Activated effector memory CD4-positive, alpha-beta T cell treated with Interleukin-2 at 50 U/mL for 16 hours (primary cell): ENCODE results near the gene AUTS2.

Source experiments
- DNase-seq: peaks from one replicate; pipeline ENCODE4 v3.0.0-alpha.2; 2020

AUTS2 gene

DNA sequence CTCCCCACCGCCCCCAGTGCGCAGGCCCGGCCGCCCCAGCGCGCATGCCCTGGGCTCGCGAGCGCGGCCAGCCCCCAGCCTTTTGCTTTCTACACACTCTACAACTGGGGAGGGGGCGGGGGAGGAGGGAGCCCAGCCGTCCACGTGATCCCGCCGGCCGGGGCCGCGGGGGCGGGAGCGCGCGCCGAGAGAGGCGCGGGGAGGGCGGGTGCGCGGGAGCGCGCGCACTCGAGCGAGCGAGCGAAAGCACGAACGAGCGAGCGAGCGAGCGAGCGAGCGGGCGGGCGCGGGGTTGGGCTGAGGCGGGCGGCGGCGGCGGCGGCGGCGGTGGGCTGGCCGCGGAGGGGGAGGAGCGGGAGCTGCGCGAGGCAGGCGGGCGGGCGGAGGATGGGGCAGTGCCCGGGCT, at the start of gene AUTS2:
Gene AUTS2, plus strand, starts transcription at position 395 of the 406 bp plus-strand sequence. CDS start 1,179 bp downstream, outside the sequence.
- DNase-seq: no peak

DNA sequence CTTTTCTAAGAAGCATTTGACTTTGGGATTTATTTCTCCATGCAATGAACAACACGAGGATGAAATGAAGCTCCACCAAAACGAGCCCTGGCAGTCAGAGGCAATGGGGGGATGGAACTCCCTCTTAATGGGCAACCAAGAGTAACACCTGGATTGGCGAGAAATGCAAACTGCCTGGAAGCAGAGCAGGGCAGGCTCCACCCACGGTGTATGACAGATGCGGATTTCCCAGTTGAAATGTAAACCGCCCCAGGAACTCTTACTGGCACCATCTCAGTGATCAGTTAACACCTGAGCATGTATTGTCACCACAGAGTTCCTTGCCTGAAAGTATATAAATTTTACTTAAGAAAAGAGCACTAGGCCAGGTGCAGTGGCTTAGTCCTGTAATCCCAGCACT, 47.3 kb upstream of the AUTS2 start:
- DNase-seq: no peak

DNA sequence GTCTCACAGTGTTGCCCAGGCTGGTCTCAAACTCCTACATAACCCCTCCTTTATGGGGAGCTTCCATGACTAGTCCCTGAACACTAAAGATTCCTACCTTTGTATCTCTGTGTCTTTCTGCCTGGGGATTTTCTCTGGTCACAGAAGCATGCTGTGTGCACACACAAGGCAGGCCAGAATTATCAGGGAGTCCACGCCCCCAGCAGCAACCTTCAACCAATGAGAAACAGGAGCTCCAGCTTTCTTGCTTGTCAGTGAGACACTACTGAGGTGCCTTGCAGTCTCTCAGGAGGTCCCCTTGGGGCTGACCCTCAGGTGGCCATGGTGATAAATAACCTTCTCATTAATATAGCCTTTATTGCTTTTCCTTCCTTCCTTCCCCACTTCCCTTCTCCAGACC, 45.1 kb upstream of the AUTS2 start:
- DNase-seq: no peak

DNA sequence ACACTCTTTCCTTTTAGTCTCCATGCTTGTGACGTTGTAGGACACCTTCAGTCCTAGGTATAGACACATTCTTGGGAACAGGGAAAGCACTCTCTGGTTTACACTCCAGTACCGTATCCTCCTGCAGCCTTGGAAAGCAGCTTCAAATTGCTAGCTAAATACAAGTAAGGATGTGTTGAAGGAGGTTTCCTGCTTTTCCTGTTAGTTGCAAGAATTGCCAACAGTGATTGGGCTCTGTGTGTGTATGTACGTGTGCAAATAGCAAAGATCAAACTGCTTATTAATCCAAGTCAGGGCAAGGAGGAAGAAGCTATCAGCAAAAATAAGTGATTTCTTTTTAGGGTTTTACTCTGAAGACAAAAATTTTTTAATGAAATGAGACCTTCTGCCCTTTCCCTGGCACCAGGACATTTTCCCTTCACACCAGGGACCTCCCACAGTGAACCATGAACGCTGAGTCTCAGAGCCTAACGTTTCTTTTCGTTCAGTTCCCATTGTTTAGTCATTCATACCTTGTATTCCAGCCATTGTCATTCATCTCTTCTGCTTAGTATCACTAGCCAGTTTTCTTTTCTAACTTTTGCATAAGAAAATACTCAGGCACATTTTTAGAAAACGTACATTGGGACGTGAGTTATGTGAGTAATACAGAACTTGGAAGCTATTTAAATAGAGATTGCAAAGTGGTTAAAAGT, 36.9 kb upstream of the AUTS2 start:
- DNase-seq: no peak

DNA sequence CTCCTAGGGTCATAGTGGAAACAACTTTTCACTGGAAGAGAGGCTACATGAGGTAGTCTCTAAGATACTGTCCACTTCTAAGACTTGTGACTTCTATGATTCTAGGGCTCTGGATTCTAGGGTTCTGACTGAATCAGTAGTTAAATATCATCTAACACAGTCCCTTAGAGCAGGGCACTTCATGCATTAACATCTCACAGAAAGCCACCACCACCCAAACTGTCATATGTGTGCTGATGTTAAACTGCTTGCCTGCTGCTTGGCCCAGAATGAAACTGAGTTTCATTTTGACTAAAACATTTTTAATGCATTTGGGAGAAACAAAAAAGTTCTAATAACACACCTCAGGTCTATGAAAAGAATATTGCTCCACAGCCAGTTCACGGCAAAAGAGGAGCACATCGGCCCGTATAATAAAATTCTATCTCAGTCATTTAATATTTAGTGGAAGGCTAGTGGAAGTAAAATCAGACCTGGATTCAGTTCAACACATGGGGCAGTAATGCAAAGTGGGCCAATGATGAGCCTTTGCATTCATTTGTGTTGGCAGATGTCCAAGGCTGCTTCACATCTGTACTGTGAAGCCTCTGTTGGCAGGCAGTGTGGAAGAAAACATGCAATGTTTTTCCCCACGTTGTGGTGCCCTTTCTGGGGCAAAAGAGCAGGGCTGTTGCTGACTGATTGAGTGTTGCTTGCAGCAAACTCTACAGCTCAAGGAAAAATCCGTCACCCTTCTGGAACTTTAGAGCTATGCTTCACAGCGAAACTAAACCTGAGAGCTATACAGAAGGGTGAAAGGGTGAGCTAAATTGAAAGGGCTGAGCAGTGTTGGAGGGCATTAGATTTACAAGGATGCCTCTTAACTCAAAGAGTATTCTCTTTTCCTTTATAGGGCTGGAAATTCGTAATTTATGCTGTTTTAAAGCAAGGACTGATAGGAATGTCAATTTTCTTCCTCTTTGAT, 33.5 kb upstream of the AUTS2 start:
- DNase-seq: no peak

DNA sequence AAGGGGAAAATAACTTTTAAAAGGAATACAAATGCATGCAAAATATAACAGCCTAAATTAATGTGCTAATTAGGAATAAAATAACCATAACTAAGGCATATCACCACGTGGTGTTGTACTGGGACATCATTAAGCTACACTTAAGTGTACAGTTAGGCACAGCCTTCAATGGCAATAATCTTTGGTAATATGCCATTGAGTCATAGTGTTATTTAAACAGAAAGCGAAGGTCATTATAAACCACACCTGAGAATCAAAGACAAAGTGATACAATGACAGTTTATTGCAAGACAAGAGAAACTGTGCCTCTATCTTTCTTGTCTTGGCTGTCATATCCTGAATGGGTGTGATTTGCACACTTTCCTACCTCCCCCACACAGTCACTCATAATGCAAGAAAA, 30.5 kb upstream of the AUTS2 start:
- no peak for DNase-seq

DNA sequence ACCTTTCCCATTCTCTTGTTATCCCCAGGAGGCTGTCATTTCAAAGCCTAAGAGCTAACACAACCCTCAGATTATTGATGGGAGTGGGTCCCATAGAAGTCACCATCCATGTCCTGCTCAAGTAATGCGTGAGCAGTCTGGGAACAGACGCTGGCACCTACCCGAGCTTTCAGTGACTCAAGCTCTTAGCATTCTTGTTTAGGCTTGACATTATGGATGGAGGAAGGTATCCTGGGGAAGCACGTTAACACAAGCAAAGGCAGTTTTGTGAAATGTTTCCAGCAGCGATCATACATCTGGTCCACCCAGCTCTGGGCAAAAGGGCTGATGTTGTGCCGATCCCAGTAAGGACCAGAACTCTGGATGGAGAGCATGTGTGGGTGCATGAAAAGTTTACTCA, 30.0 kb upstream of the AUTS2 start:
- no peak for DNase-seq

DNA sequence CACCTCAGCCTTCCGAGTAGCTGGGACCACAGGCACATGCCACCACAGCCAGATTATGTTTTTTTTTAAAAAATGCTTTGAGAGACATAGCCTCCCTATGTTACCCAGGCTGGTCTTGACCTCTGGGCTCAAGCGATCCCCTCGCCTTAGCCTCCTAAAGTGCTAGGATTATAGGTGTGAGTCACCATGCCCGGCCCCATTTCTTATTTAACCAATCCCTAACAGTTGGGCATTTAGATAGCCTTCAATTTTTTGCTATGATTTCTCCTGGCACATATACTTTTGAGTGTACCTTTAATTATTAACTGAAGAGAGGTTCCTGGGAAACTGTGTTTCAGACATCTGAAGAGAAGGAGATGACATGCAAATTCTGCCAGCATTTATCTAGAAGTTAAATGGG, 22.6 kb upstream of the AUTS2 start:
- DNase-seq: no peak

DNA sequence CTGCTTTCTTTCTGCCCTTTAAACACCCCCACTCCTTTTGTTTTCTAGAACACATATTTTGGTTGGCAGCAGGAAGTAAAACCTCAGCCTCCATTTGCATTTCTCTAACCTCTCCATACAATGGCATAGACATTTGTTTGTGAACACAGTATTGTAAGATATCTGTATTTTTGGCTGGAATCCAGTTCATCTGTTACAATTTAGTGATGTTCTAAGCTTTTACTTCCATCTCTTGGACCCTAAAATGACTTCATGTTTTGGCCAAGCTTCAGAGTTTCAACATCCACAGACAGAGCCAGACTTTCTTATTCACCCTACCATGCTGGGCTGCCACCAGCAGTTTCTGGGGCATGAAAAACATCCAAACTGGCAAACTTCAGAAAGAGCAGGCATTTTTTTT, 21.1 kb upstream of the AUTS2 start:
- DNase-seq: no peak

DNA sequence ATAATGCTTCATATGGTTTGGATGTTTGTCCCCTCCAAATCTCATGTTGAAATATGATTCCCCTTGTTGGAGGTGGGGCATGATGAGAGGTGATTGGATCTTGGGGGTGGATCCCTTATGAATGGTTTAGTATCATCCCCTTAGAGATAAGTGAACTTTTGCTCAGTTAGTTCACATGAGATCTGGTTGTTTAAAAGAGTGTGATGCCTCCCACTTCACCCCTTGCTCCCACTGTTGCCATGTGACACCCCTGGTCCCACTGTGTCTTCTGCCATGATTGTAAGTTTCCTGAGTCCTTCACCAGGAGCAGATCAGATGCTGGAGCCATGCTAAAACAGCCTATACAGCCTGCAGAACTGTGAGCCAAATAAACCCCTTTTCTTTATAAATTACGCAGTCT, 13.1 kb upstream of the AUTS2 start:
- DNase-seq: no peak

DNA sequence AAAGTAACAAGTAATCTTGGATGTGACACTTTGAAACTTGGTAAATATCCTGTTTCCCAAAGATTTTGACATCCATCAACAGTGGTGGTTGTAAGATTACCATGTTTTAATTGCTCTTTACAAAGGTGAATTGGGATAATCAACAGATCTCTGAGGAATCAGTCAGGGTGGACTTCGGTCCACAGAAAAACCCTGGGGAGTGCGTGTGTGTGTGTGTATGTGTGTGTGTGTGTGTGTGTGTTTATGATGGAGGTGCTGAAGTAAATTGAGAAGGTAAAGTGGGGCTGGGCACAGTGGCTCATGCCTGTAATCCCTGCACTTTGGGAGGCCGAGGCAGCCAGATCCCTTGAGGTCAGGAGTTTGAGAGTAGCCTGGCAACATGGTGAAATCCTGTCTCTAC, 12.0 kb upstream of the AUTS2 start:
- no peak for DNase-seq

DNA sequence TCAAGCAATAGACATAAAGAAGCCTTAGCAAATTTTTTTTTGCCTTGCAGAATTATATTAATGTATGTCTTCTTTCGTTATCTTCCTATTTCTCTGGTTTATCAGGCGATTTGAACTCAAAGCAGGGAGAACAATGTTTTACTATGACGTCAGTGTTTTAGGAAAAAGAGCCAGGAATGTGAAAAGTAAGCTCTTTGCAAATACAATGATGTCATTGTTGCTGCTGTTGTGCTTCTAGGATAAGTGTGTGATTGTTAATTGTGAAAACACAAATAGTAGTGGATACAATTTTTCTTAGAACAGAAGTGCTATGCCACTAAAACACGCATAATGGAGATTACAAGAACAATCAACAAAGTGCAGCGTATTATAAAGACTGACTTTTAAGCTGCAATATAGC, 9.5 kb upstream of the AUTS2 start:
- DNase-seq: no peak

DNA sequence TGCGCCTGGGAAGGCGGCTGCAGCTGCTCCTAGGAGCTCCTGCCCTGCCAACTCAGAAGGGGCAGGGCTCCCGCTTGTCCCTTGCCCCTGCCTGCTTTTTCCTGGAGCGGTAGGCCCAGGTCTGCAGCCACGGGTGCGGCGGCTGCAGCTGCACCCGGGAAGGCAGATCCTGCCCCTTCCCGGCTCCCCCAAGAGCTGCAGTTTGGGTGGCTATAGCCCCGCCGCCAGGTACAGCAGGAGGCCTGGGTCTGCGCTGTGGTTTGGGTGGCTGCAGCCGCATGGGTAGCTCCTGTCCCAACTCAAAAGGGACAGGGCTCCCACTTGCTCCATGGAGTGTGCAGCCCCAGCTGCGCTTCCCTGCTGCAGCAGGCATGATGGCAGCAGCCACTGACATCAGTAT, 6.5 kb upstream of the AUTS2 start:
- DNase-seq: no peak

DNA sequence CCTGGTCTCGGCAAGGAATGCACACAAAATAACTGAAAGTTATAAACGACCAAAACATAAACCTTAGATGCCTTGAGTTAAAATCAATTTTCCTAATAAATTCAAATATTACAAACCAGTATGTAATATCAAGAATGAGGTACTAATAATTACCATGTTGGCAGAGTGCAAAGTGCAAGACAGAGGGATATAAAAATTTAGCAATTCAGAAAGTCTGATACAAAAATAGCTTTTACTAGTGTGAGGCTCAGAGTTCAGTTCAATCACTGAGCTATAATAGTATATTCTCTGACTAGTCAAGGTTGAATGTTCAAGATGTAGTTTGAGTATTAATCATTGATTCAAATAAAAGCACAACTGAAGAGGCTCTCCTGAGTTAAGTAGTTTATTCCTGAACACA, 4.8 kb upstream of the AUTS2 start:
- no peak for DNase-seq

DNA sequence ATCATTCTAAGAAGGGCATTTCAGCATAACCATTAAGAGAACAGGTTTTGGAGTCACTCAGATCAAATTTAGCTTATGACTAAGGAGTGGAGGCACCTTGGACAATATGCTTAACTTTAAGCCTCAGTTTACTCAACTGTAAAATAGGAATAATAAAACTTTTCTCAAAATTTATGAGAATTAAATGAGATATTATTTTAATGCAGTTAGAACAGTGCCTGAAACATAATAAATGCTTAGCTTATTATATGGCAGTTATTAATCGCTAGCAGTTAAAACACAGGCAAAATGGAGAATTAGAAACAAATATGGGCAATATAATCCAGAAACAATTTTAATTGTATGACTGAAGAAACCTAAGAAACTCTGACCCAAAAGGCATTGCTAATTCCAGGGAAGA, 2.9 kb upstream of the AUTS2 start:
- DNase-seq: no peak

DNA sequence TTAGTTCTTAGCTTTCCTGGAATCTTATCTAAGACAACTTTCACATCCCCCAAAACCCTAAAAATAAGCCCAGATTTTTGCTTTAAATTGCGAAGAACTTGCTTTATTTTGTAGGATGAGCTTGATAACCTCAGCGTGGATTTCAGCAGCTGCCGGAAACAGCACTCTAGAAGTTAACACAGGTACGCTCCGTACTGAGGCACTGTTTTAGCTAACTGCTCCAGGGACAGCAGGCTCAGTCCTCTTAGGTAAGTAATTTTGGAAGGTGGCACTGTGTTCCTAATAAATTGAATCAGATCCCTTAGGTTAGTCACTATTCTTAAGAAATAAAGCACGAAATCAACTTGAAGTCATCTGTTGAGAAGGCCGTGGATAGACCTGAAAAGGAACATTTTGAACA, 2.2 kb upstream of the AUTS2 start:
- no peak for DNase-seq

DNA sequence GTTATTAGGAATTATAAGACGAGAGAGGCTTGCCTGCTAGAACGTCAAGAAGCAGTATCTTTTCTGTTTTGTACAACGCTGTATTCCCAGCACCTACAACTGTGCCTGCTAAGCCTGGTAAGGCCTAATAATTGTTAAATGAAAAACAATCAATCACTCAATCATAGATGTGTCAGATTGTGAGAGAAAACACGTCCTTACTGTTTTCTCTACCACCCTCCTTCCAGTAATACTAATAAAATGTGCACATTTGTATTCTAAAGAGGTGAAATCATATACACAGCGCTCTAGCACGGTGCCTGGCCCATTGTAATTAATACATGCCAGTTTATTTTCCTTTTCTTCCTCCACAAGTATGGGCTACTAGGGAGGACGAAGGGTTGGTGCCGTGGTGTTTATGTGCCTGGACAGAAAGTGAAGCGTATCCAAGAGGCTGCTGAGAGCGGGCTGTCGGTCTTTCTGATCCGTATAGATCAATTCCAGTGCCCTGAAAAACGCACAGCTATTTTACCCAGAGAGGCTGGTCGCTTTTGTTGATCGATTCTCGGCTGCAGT, 1.5 kb upstream of the AUTS2 start:
- DNase-seq: no peak

DNA sequence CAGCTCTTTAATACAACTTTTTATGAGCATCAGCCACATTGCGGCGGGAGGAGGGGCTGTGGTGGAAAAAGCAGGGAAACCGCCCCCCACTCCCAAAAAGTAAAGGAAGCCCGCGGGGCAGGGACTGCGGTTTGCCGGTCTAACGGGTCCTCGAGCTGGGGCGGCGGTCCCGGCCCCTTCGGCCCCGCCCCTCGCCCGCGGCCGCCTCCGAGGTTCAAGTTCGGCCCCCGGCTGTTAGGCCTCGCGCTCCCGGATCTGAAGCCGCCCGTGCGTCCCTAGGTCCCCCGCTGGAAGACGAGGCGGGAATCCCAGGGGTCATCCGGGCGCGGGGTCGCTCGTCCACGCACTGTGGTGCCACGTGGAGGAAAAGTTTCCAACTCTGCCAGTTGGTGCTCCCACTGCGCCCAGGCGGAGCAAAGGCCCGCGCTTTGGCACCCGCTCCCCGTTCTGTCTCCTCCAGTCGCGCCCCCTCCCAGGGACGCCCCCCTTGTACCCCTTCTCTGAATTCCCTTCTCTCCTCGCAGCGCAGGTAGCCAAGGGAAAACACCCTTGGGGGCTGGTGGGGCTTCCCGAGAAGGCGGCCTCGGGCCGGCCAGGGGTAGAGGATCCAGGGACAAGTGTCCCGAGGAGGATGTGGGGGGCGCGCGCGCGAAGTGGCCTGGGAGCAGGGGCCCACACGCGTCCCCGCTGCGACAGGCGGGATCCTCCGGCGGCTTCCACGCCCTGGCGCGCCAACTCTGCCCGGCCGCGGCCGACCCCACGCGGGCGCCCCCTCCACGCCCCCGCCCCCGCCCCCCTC, 798 bp upstream of the AUTS2 start:
- DNase-seq: no peak

DNA sequence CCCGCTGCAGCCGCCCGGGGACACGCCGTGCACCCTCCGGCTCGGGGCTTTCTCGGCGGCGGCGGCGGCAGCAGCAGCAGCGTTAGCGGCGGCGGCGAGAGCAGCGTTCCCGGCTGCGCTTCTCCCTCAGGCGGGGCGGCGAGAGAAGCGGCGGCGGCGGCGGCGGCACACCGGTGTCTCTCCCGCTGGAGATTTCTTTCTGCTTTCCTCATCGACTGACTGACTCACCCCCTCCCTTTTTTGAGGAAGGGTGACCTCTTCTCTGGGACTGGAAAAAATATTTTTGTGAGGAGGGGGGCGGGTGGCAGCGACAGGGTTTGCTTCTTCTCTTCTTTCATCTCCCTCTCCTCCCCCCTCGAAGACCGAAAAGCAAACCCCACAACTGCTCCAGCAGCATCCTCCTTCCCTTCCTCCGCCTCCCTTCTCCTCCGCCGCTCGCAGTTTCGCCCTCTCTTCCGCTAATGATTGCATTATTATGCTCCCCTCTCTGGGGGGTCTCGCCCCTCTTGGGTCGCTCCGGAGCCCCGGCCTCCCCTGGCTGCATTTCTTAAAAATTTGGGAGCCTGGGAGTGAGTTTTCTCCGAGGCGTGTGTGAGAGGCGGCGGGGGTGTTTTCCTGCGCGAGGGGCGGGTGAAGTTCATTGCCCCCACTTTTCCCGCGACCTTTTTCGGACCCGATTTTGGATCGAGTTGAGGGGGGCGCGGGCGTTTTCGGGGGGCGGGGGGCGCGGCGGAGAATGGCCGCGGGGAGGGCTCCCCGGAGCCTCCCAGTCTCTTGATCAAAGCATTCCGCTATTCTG, 411 bp downstream of the AUTS2 start:
- DNase-seq: no peak

DNA sequence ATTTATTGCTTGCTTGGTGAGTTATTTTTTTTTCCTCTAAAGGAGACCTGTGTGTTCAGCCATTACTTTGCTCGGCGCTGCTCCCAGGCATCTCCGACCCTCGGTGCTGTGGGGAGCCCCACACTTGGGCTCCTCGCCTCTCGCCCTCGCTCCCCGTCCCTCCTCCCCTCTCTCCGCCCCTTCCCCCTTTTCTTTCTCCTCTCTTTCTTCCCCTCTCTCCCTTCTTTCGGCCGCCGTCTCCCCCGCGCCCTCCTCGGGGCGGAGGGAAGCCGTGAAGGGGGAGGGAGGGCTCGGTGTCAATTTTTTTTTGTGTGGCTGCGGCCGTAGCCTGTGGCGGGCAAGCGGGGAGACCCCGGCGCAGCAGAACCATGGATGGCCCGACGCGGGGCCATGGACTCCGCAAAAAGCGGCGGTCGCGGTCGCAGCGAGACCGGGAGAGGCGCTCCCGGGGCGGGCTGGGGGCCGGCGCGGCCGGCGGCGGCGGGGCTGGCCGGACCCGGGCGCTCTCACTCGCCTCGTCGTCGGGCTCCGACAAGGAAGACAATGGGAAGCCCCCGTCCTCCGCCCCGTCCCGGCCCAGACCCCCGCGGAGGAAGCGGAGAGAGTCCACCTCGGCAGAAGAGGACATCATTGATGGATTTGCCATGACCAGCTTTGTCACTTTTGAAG, 1.1 kb downstream of the AUTS2 start:
- DNase-seq: no peak

DNA sequence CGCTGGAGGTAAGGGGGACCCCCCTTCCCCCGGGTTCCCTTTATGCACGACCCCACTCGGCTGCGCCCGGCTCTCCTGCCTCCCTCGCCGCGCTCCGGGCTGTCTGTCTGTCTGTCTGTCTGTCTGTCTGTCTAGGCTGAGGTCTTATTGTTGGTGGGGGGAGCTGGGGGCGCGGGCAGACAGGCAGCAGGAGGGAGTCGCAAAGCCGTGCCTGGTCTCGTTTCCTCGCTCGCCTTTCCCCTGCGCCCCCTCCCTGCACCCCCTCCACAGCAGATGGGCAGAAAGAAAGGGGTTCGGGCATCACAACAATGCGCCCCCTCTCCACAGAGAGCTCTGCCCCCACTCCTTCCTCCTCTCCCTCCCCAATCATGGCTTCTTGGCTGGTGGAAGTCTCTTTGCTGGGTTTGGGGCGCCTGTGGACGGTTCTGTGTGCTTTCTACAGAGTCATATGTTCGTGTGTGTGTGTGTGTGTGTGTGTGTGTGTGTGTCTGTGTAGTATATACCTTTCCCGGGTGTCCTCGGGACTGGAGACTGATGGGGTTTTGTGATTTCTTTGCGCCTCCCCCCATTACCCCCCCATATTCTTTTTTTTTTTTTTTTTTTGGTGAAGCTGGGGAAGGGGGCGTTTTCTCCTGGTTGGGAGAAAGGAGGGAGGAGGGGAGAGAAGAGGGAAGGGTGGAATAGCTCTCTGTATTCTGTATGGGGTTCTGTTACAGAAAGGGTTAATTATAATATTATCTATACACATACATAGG, 1.9 kb downstream of the AUTS2 start:
- DNase-seq: no peak
